Activated naive CD4-positive, alpha-beta T cell treated with anti-CD3 and anti-CD28 coated beads, Interleukin-2, amount 50 U/mL, for 72 hours (primary cell): ENCODE results near the gene DTYMK. TPM values are rescaled to one million over a fixed set of nuclear protein-coding genes. Genes with fewer than 3 reads are reported as not detected.
A peak's percentile ranks its signal among the peaks of the same experiment; 100 is the strongest.

ENCODE experiments used
- ATAC-seq, 2 donors: fragments of 150-1000 bp; cut with Tn5 transposase; 2 replicates each; pipeline ENCODE4 v1.10.0; 2021; ENCODE audit warnings: mild to moderate bottlenecking in 2 of 2, moderate library complexity in 2 of 2
- DNase-seq, 2 donors: peaks; one replicate each; pipeline ENCODE4 v3.0.0; 2021 to 2022; ENCODE audit warnings: low spot score in 2 of 2
- H3K27ac Mint-ChIP-seq, 2 donors: one replicate each; pipeline ENCODE4 v1.8.0; 2022; ENCODE audit warnings: mild to moderate bottlenecking in 2 of 2, mixed read lengths in 2 of 2
- H3K36me3 Mint-ChIP-seq, 2 donors: one replicate each; pipeline ENCODE4 v1.8.0; 2022; ENCODE audit warnings: mixed read lengths in 2 of 2
- H3K9me3 Mint-ChIP-seq, 2 donors: one replicate each; pipeline ENCODE4 v1.8.0; 2022; ENCODE audit warnings: mixed read lengths in 2 of 2
- total RNA-seq, 2 donors: library from RNA; stranded (reverse); gene quantifications; one replicate each; pipeline ENCODE4 v1.2.3, GENCODE V29; 2022

The DTYMK gene
- total RNA-seq, 2 donors from 2014 or later = 85.5 to 92.9 TPM

GRCh38 chr2:241721852-241722251 is 35.2 kb upstream of the DTYMK start:
- no peaks in the 10 kb centered on the region for H3K9me3 Mint-ChIP-seq
- H3K27ac Mint-ChIP-seq = peak overlapping the region in 1 of 2 donors; percentile 76
- DNase-seq (no peak), ATAC-seq (no peak)
- peaks cover 21 to 40% of the 10 kb centered on the region in 2 donors for H3K36me3 Mint-ChIP-seq

GRCh38 chr2:241720560-241720959 is 33.9 kb upstream of the DTYMK start:
- no peaks in the 10 kb centered on the region for H3K9me3 Mint-ChIP-seq
- no peak overlapping the region for H3K27ac Mint-ChIP-seq
- no peak for ATAC-seq
- DNase-seq = no peak
- H3K36me3 Mint-ChIP-seq = peaks cover 21 to 40% of the 10 kb centered on the region in 2 donors

GRCh38 chr2:241720099-241720498 is 33.5 kb upstream of the DTYMK start:
- H3K9me3 Mint-ChIP-seq = no peaks in the 10 kb centered on the region
- ATAC-seq (no peak), DNase-seq (no peak)
- H3K36me3 Mint-ChIP-seq = peaks cover 21 to 40% of the 10 kb centered on the region in 2 donors
- no peak overlapping the region for H3K27ac Mint-ChIP-seq

- no peak for DNase-seq
- Mint-ChIP-seq H3K36me3 (peaks cover 21 to 39% of the 10 kb centered on the region in 2 donors), H3K9me3 (no peaks in the 10 kb centered on the region), H3K27ac (peak overlapping the region in 1 of 2 donors; percentile 87)
- ATAC-seq = no peak
These were observed 32.5 kb upstream of the DTYMK start for GRCh38 chr2:241719093-241719492.

- Mint-ChIP-seq H3K36me3 (peaks cover 33 to 42% of the 10 kb centered on the region in 2 donors), H3K27ac (peak overlapping the region in 1 of 2 donors; percentile 23)
- ATAC-seq = no peak
These were observed 22.3 kb upstream of the DTYMK start for GRCh38 chr2:241708879-241709278.

GRCh38 chr2:241706537-241706936 is 19.9 kb upstream of the DTYMK start:
- no peak for ATAC-seq
- H3K36me3 Mint-ChIP-seq = peaks cover 37 to 39% of the 10 kb centered on the region in 2 donors
- H3K9me3 Mint-ChIP-seq = peaks cover 0 to 6% of the 10 kb centered on the region in 2 donors

More at GRCh38 chr2:241708879-241709278, 22.3 kb upstream of the DTYMK start:
- no peak for DNase-seq
- H3K9me3 Mint-ChIP-seq = peaks cover 0 to 6% of the 10 kb centered on the region in 2 donors

GRCh38 chr2:241703032-241703604 is 16.5 kb upstream of the DTYMK start:
- DNase-seq (no peak), ATAC-seq (no peak)
- peaks cover 20% of the 10 kb centered on the region in 2 donors for H3K36me3 Mint-ChIP-seq

More at GRCh38 chr2:241706537-241706936, 19.9 kb upstream of the DTYMK start:
- no peak overlapping the region for H3K27ac Mint-ChIP-seq
- DNase-seq = no peak

GRCh38 chr2:241702155-241703031 is 15.8 kb upstream of the DTYMK start:
- DNase-seq (peak; percentile 89), ATAC-seq (peak; percentile 71 to 80)
- H3K27ac Mint-ChIP-seq = peak overlapping the region; percentile 83 to 91
- peaks cover 20% of the 10 kb centered on the region in 2 donors for H3K36me3 Mint-ChIP-seq
- H3K9me3 Mint-ChIP-seq = peaks cover 0 to 6% of the 10 kb centered on the region in 2 donors

More at GRCh38 chr2:241703032-241703604, 16.5 kb upstream of the DTYMK start:
- H3K9me3 Mint-ChIP-seq = peaks cover 0 to 6% of the 10 kb centered on the region in 2 donors
- peak overlapping the region; percentile 83 to 91 for H3K27ac Mint-ChIP-seq

GRCh38 chr2:241701399-241702154 is 15.0 kb upstream of the DTYMK start, which contains the start of gene ING5:
TSS of gene ING5 (plus strand) at chr2:241702039. CDS start at chr2:241702066, 27 bp downstream.
- DNase-seq = peak; percentile 97 to 99
- Mint-ChIP-seq H3K27ac (peak within 1 kb of the TSS; percentile 92 to 94), H3K9me3 (peaks cover 0 to 6% of the 10 kb centered on the region in 2 donors), H3K36me3 (peaks cover 12 to 17% of the 10 kb centered on the region in 2 donors)
- peak; percentile 74 to 77 for ATAC-seq

- Mint-ChIP-seq H3K27ac (peak overlapping the region; percentile 92 to 94), H3K9me3 (peaks cover 0 to 5% of the 10 kb centered on the region in 2 donors), H3K36me3 (peaks cover 7 to 12% of the 10 kb centered on the region in 2 donors)
- ATAC-seq (no peak), DNase-seq (no peak)
These were observed 14.5 kb upstream of the DTYMK start for GRCh38 chr2:241701149-241701398.

GRCh38 chr2:241695651-241696050 is 9.0 kb upstream of the DTYMK start:
- no peak for ATAC-seq
- no peak for DNase-seq
- peak overlapping the region in 1 of 2 donors; percentile 69 for H3K27ac Mint-ChIP-seq
- H3K36me3 Mint-ChIP-seq = peaks cover 0 to 4% of the 10 kb centered on the region in 2 donors
- H3K9me3 Mint-ChIP-seq = no peaks in the 10 kb centered on the region

GRCh38 chr2:241692448-241692847 is 5.8 kb upstream of the DTYMK start:
- Mint-ChIP-seq H3K27ac (no peak overlapping the region), H3K9me3 (no peaks in the 10 kb centered on the region), H3K36me3 (peaks cover 6 to 18% of the 10 kb centered on the region in 2 donors)
- ATAC-seq = no peak
- no peak for DNase-seq

GRCh38 chr2:241690202-241690717 is 3.6 kb upstream of the DTYMK start:
- ATAC-seq (no peak), DNase-seq (no peak)
- Mint-ChIP-seq H3K36me3 (peaks cover 18 to 31% of the 10 kb centered on the region in 2 donors), H3K9me3 (no peaks in the 10 kb centered on the region), H3K27ac (no peak overlapping the region)

GRCh38 chr2:241689306-241689705 is 2.7 kb upstream of the DTYMK start:
- Mint-ChIP-seq H3K9me3 (no peaks in the 10 kb centered on the region), H3K27ac (no peak overlapping the region), H3K36me3 (peaks cover 23 to 37% of the 10 kb centered on the region in 2 donors)
- DNase-seq (no peak), ATAC-seq (no peak)

GRCh38 chr2:241686324-241686649 is 328 bp downstream of the DTYMK start:
- Mint-ChIP-seq H3K36me3 (peaks cover 41 to 49% of the 10 kb centered on the region in 2 donors), H3K27ac (peak overlapping the region; percentile 89 to 96), H3K9me3 (no peaks in the 10 kb centered on the region)
- ATAC-seq (peak in 1 of 2 donors; percentile 11), DNase-seq (peak in 1 of 2 donors; percentile 68)

- ATAC-seq = peak in 1 of 2 donors; percentile 43
- Mint-ChIP-seq H3K9me3 (no peaks in the 10 kb centered on the region), H3K36me3 (peaks cover 36 to 37% of the 10 kb centered on the region in 2 donors), H3K27ac (peak overlapping the region in 1 of 2 donors; percentile 95)
- DNase-seq = no peak
These were observed 5.6 kb downstream of the DTYMK start for GRCh38 chr2:241680827-241681599.
